HEK293 (cell line): ENCODE data around the gene GTF2H4.

ENCODE experiments used
- CTCF ChIA-PET: fragments of 350-600 bp; formaldehyde crosslinking; extraction: SDS; loops from one replicate; lab custom pipeline; 2021; ENCODE audit warnings: antibody characterized with exemption; lab: Yijun Ruan, JAX
- POLR2A ChIA-PET: fragments of 300-600 bp; formaldehyde crosslinking; extraction: SDS; loops from one replicate; lab custom pipeline; 2020; ENCODE audit warnings: antibody characterized with exemption, inconsistent platforms; lab: Yijun Ruan, JAX
- H3K27ac ChIP-seq: fragments of 200-500 bp; sonication (Bioruptor generic); 2 replicates; pipeline ENCODE4 v1.5.1; 2014; ENCODE audit warnings: low read depth, low read length, control low read depth, inconsistent platforms; ENCODE audit errors: extremely low read depth
- H3K36me3 ChIP-seq, 2 experiments: fragments of 200-500 bp in 1 of 2; sonication (Bioruptor generic) in 1 of 2; 1 replicate in 1 of 2; 2 replicates in 1 of 2; pipeline ENCODE4 v1.5.1; 2014 to 2017; ENCODE audit warnings: inconsistent platforms in 2 of 2, low read length in 2 of 2; ENCODE audit not compliant: control insufficient read depth in 2 of 2, insufficient read depth in 1 of 2
- H3K4me1 ChIP-seq: fragments of 200-500 bp; sonication (Bioruptor generic); 2 replicates; pipeline ENCODE4 v1.5.1; 2014; ENCODE audit warnings: mild to moderate bottlenecking, low read length, inconsistent platforms; ENCODE audit not compliant: control insufficient read depth, insufficient read depth
- H3K4me3 ChIP-seq: 2 replicates; pipeline ENCODE4 v1.5.1; 2011; ENCODE audit warnings: low read depth, mild to moderate bottlenecking, control low read depth, low read length, moderate library complexity
- H3K9me3 ChIP-seq: fragments of 200-500 bp; sonication (Bioruptor generic); 2 replicates; pipeline ENCODE4 v1.5.1; 2014; ENCODE audit warnings: low read depth, low read length, inconsistent platforms; ENCODE audit not compliant: control insufficient read depth, insufficient read depth
- CTCF ChIP-seq: fragments of 450-650 bp; formaldehyde crosslinking; IDR thresholded peaks from 2 replicates; pipeline ENCODE4 v1.5.1; 2016; ENCODE audit warnings: missing biosample characterization, missing genetic modification characterization
- GLI2 ChIP-seq: fragments of 450-650 bp; formaldehyde crosslinking; IDR thresholded peaks from 2 replicates; pipeline ENCODE4; 2017; ENCODE audit warnings: missing biosample characterization, missing genetic modification characterization, low read depth, borderline replicate concordance
- GLIS1 ChIP-seq: fragments of 450-650 bp; formaldehyde crosslinking; IDR thresholded peaks from 2 replicates; pipeline ENCODE4 v1.5.1; 2016; ENCODE audit warnings: missing biosample characterization, missing genetic modification characterization
- HIC1 ChIP-seq: fragments of 450-650 bp; formaldehyde crosslinking; IDR thresholded peaks from 2 replicates; pipeline ENCODE4 v1.5.1; 2016; ENCODE audit warnings: missing biosample characterization, missing genetic modification characterization
- IKZF3 ChIP-seq: fragments of 450-650 bp; IDR thresholded peaks from 2 replicates; pipeline ENCODE4 v1.5.0; 2018; ENCODE audit warnings: missing biosample characterization, mild to moderate bottlenecking, missing genetic modification characterization, moderate library complexity
- OSR2 ChIP-seq: fragments of 450-650 bp; formaldehyde crosslinking; IDR thresholded peaks from 2 replicates; pipeline ENCODE4 v1.5.1; 2016; ENCODE audit warnings: missing biosample characterization, missing genetic modification characterization
- SCRT2 ChIP-seq: fragments of 450-650 bp; formaldehyde crosslinking; IDR thresholded peaks from 2 replicates; pipeline ENCODE4 v1.5.1; 2016; ENCODE audit warnings: missing biosample characterization, missing genetic modification characterization
- SP2 ChIP-seq: fragments of 450-650 bp; formaldehyde crosslinking; IDR thresholded peaks from 2 replicates; pipeline ENCODE4 v1.5.1; 2016; ENCODE audit warnings: missing biosample characterization, missing genetic modification characterization
- SP7 ChIP-seq: fragments of 450-650 bp; formaldehyde crosslinking; IDR thresholded peaks from 2 replicates; pipeline ENCODE4 v1.5.1; 2016; ENCODE audit warnings: missing biosample characterization, missing genetic modification characterization
- ZBTB17 ChIP-seq: fragments of 450-650 bp; formaldehyde crosslinking; IDR thresholded peaks from 2 replicates; pipeline ENCODE4 v1.5.1; 2016; ENCODE audit warnings: missing biosample characterization, missing genetic modification characterization
- ZBTB26 ChIP-seq: fragments of 450-650 bp; formaldehyde crosslinking; optimal IDR thresholded peaks from 2 replicates; pipeline ENCODE3; 2016; ENCODE audit warnings: missing biosample characterization, mild to moderate bottlenecking, missing genetic modification characterization
- ZBTB8A ChIP-seq: fragments of 450-650 bp; formaldehyde crosslinking; IDR thresholded peaks from 2 replicates; pipeline ENCODE4 v1.5.1; 2016; ENCODE audit warnings: missing biosample characterization, missing genetic modification characterization
- ZFHX2 ChIP-seq: fragments of 450-650 bp; formaldehyde crosslinking; conservative IDR thresholded peaks from 2 replicates; pipeline ENCODE4 v1.5.1; 2016; ENCODE audit warnings: missing biosample characterization, missing genetic modification characterization
- ZNF140 ChIP-seq: fragments of 450-650 bp; formaldehyde crosslinking; IDR thresholded peaks from 2 replicates; pipeline ENCODE4 v1.5.1; 2016; ENCODE audit warnings: missing biosample characterization, missing genetic modification characterization
- ZNF16 ChIP-seq: fragments of 450-650 bp; formaldehyde crosslinking; IDR thresholded peaks from 2 replicates; pipeline ENCODE4 v1.5.1; 2016; ENCODE audit warnings: low read depth, missing biosample characterization, missing genetic modification characterization
- ZNF175 ChIP-seq: fragments of 450-650 bp; formaldehyde crosslinking; IDR thresholded peaks from 2 replicates; pipeline ENCODE4 v1.5.1; 2016; ENCODE audit warnings: missing biosample characterization, missing genetic modification characterization
- ZNF266 ChIP-seq: fragments of 450-650 bp; formaldehyde crosslinking; IDR thresholded peaks from 2 replicates; pipeline ENCODE4 v1.5.1; 2016; ENCODE audit warnings: missing biosample characterization, missing genetic modification characterization, low read depth
- ZNF335 ChIP-seq: fragments of 450-650 bp; formaldehyde crosslinking; conservative IDR thresholded peaks from 2 replicates; pipeline ENCODE4 v1.5.1; 2016; ENCODE audit warnings: missing biosample characterization, missing genetic modification characterization
- ZNF561 ChIP-seq: fragments of 450-650 bp; IDR thresholded peaks from 2 replicates; pipeline ENCODE4 v1.5.1; 2018; ENCODE audit warnings: missing biosample characterization, missing genetic modification characterization, borderline replicate concordance
- ZNF768 ChIP-seq: fragments of 450-650 bp; formaldehyde crosslinking; IDR thresholded peaks from 2 replicates; pipeline ENCODE4 v1.5.1; 2018; ENCODE audit warnings: missing biosample characterization, mild to moderate bottlenecking, missing genetic modification characterization
- ZSCAN30 ChIP-seq: fragments of 450-650 bp; IDR thresholded peaks from 2 replicates; pipeline ENCODE4 v1.5.1; 2018; ENCODE audit warnings: missing biosample characterization, mild to moderate bottlenecking, missing genetic modification characterization, moderate library complexity
- ZXDB ChIP-seq: fragments of 450-650 bp; formaldehyde crosslinking; IDR thresholded peaks from 2 replicates; pipeline ENCODE4 v1.5.1; 2016; ENCODE audit warnings: missing biosample characterization, missing genetic modification characterization
- TF ChIP-seq, protein P1 (sequence below): fragments of 450-650 bp; formaldehyde crosslinking; IDR thresholded peaks from 2 replicates; pipeline ENCODE4 v1.5.1; 2016; ENCODE audit warnings: missing biosample characterization, missing genetic modification characterization
- TF ChIP-seq, protein P2 (sequence below): fragments of 450-650 bp; formaldehyde crosslinking; IDR thresholded peaks from 2 replicates; pipeline ENCODE4 v1.5.1; 2016; ENCODE audit warnings: missing biosample characterization, missing genetic modification characterization

Gene GTF2H4

GRCh38 chr6:30883685-30884520 is 24.1 kb upstream of the GTF2H4 start, which contains the start of gene DDR1 (continued):
- peak; percentile 56 for TF ChIP-seq ZBTB26
- TF ChIP-seq OSR2 (tag by site-specific recombination) = peak; percentile 51; the same call in 1 of the 2 replicates
- TF ChIP-seq SCRT2 (tag by site-specific recombination) = no peak
- TF ChIP-seq ZNF266 (tag by site-specific recombination) = no peak
- peak; percentile 91 for TF ChIP-seq ZBTB8A (tag by site-specific recombination)
- peak; percentile 53 for TF ChIP-seq SP2 (tag by site-specific recombination)
- no peak for TF ChIP-seq ZNF175
- TF ChIP-seq ZNF140 (tag by site-specific recombination) = no peak
- TF ChIP-seq, protein P1, sequence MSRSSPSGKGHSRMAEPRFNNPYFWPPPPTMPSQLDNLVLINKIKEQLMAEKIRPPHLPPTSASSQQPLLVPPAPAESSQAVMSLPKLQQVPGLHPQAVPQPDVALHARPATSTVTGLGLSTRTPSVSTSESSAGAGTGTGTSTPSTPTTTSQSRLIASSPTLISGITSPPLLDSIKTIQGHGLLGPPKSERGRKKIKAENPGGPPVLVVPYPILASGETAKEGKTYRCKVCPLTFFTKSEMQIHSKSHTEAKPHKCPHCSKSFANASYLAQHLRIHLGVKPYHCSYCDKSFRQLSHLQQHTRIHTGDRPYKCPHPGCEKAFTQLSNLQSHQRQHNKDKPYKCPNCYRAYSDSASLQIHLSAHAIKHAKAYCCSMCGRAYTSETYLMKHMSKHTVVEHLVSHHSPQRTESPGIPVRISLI (tag by site-specific recombination) = no peak

- Histone ChIP-seq H3K4me1 (peaks cover 35% of the 10 kb centered on the region), H3K4me3 (peak overlapping the region; percentile 47), H3K36me3 (peaks cover 0 to 13% of the 10 kb centered on the region in 2 experiments; a peak in 1 of 3 replicates), H3K9me3 (no peaks in the 10 kb centered on the region), H3K27ac (peak overlapping the region; percentile 69; the same call in 1 of the 2 replicates)
- ChIA-PET CTCF (interaction anchor here (0.6 to 14.8 kb wide), 11 partner anchors 17 to 213 kb away, joined by 3 to 332 read pairs (median 3); no protein-coding TSS in a partner anchor), POLR2A (interaction anchor here (0.5 to 2.9 kb wide), 20 partner anchors 11 to 270 kb away, joined by 3 to 24 read pairs (median 4); partner anchors contain the start of genes FLOT1, GTF2H4, IER3 and MDC1)
- TF ChIP-seq, protein P2, sequence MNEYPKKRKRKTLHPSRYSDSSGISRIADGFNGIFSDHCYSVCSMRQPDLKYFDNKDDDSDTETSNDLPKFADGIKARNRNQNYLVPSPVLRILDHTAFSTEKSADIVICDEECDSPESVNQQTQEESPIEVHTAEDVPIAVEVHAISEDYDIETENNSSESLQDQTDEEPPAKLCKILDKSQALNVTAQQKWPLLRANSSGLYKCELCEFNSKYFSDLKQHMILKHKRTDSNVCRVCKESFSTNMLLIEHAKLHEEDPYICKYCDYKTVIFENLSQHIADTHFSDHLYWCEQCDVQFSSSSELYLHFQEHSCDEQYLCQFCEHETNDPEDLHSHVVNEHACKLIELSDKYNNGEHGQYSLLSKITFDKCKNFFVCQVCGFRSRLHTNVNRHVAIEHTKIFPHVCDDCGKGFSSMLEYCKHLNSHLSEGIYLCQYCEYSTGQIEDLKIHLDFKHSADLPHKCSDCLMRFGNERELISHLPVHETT (tag by site-specific recombination) = no peak
- TF ChIP-seq ZNF561 (tag by site-specific recombination) (peak; percentile 53; the same call in 1 of the 2 replicates), HIC1 (tag by site-specific recombination) (peak; percentile 67), ZNF335 (tag by site-specific recombination) (peak; percentile 64), GLIS1 (tag by site-specific recombination) (peak; percentile 70), ZXDB (tag by site-specific recombination) (0 out of 2 replicates have a peak, but pooled peaks have one; percentile 1), SP7 (tag by site-specific recombination) (peak; percentile 45), ZBTB17 (tag by site-specific recombination) (peak; percentile 15; the same call in 1 of the 2 replicates), CTCF (peak; percentile 41; the same call in 1 of the 2 replicates), ZSCAN30 (tag by site-specific recombination) (peak; percentile 26; the same call in 1 of the 2 replicates), ZBTB26 (peak; percentile 18), ZNF768 (tag by site-specific recombination) (no peak), ZNF16 (tag by site-specific recombination) (no peak), GLI2 (tag by site-specific recombination) (no peak), SP2 (tag by site-specific recombination) (0 out of 2 replicates have a peak, but pooled peaks have one; percentile 2), ZFHX2 (tag by site-specific recombination) (peak; percentile 53), IKZF3 (peak; percentile 45)
These were observed 23.2 kb upstream of the GTF2H4 start for GRCh38 chr6:30884521-30885480.
